Keratinocyte (primary cell): ENCODE data around the gene ZSWIM3. TPM values are rescaled to one million over a fixed set of nuclear protein-coding genes. Genes with fewer than 3 reads are reported as not detected.

Source experiments
- DNase-seq: peaks from one replicate; pipeline ENCODE4 v3.0.0-alpha.2; 2011; ENCODE audit warnings: low read depth, missing footprints, low spot score
- FAIRE-seq: peaks from 2 replicates; lab custom pipeline; 2011; peaks lifted over from hg19 to GRCh38; lab: Jason Lieb, UNC
- H2AFZ ChIP-seq: 2 replicates; pipeline ENCODE4 v1.6.0; 2012; ENCODE audit warnings: low read length, control low read depth, inconsistent platforms; ENCODE audit not compliant: control insufficient read depth
- H3K27ac ChIP-seq: 2 replicates; pipeline ENCODE4 v1.5.1; 2011; ENCODE audit warnings: low read length; ENCODE audit not compliant: control insufficient read depth, insufficient read depth
- H3K27me3 ChIP-seq: 3 replicates; pipeline ENCODE4 v1.6.0; 2011; ENCODE audit warnings: low read length; ENCODE audit not compliant: control insufficient read depth, insufficient read depth; ENCODE audit errors: extremely low read depth
- H3K36me3 ChIP-seq, 2 experiments: 2 replicates in 1 of 2; 3 replicates in 1 of 2; pipeline ENCODE4 v1.5.1; 2011; ENCODE audit warnings: low read length in 2 of 2, mild to moderate bottlenecking in 1 of 2; ENCODE audit not compliant: control insufficient read depth in 2 of 2, insufficient read depth in 2 of 2; ENCODE audit errors: extremely low read depth in 1 of 2
- H3K4me1 ChIP-seq: 3 replicates; pipeline ENCODE4 v1.5.1; 2011; ENCODE audit warnings: low read length; ENCODE audit not compliant: control insufficient read depth, insufficient read depth; ENCODE audit errors: extremely low read depth
- H3K4me2 ChIP-seq: 3 replicates; pipeline ENCODE4 v1.6.0; 2011; ENCODE audit warnings: low read depth, low read length; ENCODE audit not compliant: control insufficient read depth, insufficient read depth; ENCODE audit errors: extremely low read depth
- H3K4me3 ChIP-seq, 3 experiments: fragments of 200-600 bp in 1 of 3; sonication (generic) in 1 of 3; 2 replicates in 2 of 3; 3 replicates in 1 of 3; pipeline ENCODE4 v1.5.1; 2011 to 2016; ENCODE audit warnings: low read length in 3 of 3, mild to moderate bottlenecking in 3 of 3, control low read depth in 2 of 3, inconsistent platforms in 1 of 3, low read depth in 1 of 3, mixed read lengths in 1 of 3, mixed run types in 1 of 3, moderate library complexity in 1 of 3; ENCODE audit not compliant: control insufficient read depth in 2 of 3, insufficient read depth in 2 of 3; ENCODE audit errors: extremely low read depth in 1 of 3
- H3K79me2 ChIP-seq: 2 replicates; pipeline ENCODE4 v1.6.0; 2012; ENCODE audit warnings: low read length; ENCODE audit not compliant: control insufficient read depth, insufficient read depth
- H3K9ac ChIP-seq: 3 replicates; pipeline ENCODE4 v1.6.0; 2011; ENCODE audit warnings: low read length; ENCODE audit not compliant: control insufficient read depth, insufficient read depth; ENCODE audit errors: extremely low read depth
- H3K9me1 ChIP-seq: 3 replicates; pipeline ENCODE4 v1.6.0; 2011; ENCODE audit warnings: low read length; ENCODE audit not compliant: control insufficient read depth, insufficient read depth; ENCODE audit errors: extremely low read depth
- H3K9me3 ChIP-seq: 2 replicates; pipeline ENCODE4 v1.5.1; 2012; ENCODE audit warnings: low read depth, low read length; ENCODE audit not compliant: control insufficient read depth
- H4K20me1 ChIP-seq: 3 replicates; pipeline ENCODE4 v1.6.0; 2011; ENCODE audit warnings: low read length; ENCODE audit not compliant: control insufficient read depth, insufficient read depth; ENCODE audit errors: extremely low read depth
- EZH2 ChIP-seq: IDR thresholded peaks from one replicate; pipeline ENCODE4 v1.6.1; 2012; ENCODE audit warnings: inconsistent platforms, mild to moderate bottlenecking, low read length, moderate library complexity
- dilution Hi-C: fragments of 300-500 bp; cut with MboI; formaldehyde crosslinking; loops from one replicate; pipeline ENCODE4 v1.7.0; 2020; ENCODE audit warnings: low sequenced_read_pairs; ENCODE audit not compliant: extremely low pct_ligation_motif_present
- polyA plus RNA-seq, 5 experiments: library from polyadenylated mRNA; depleted of rRNA in 3 of 5; stranded (reverse) in 3 of 5; stranded (forward) in 1 of 5; unstranded in 1 of 5; fragments of >200 nt; gene quantifications; 1 replicate in 1 of 5; 2 replicates in 3 of 5; 3 replicates in 1 of 5; pipeline versions ENCODE4 v1.2.1 to v1.2.3, GENCODE V29; 2011 to 2012; ENCODE audit warnings: missing spikeins in 2 of 5, low read depth in 1 of 5, low replicate concordance in 1 of 5
- TF ChIP-seq, protein P1 (sequence below), 3 experiments: IDR thresholded peaks in 1 of 3; conservative IDR thresholded peaks in 1 of 3; optimal IDR thresholded peaks in 1 of 3; 2 replicates in 2 of 3; 3 replicates in 1 of 3; pipeline versions ENCODE3 to v1.5.1; 2011; ENCODE audit warnings: low read length in 3 of 3, mild to moderate bottlenecking in 3 of 3, moderate library complexity in 2 of 3, control low read depth in 1 of 3, inconsistent platforms in 1 of 3; ENCODE audit not compliant: insufficient read depth in 2 of 3; ENCODE audit errors: extremely low read depth in 1 of 3

Gene ZSWIM3
- polyA plus RNA-seq, 1 donor (not counting 4 experiments of a cell fraction or from before 2014, with no cell fraction given) = 2.0 TPM

DNA sequence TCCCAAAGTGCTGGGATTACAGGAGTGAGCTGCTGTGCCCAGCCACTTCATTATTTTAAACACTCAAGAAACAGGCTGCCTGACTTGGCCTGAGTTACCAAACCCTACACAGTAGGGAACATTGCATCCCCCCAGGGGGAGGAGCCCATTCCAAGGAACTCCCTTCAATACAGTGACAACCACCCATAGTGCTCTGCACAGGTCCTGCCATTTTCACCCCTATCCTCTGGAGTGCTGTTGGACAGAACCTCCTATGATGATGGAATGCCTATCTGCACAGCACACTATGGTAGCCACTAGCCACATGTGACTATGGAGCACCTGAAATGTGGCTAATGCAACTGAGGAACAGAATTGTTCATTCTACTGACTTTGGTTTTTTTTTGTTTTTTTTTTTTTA, 12.0 kb upstream of the ZSWIM3 start:
- Histone ChIP-seq H3K4me3 (no peak overlapping the region), H3K4me2 (no peak overlapping the region), H3K9me3 (no peaks in the 10 kb centered on the region), H3K36me3 (peaks cover 17 to 24% of the 10 kb centered on the region in 2 experiments), H3K27me3 (no peaks in the 10 kb centered on the region), H3K79me2 (no peaks in the 10 kb centered on the region), H2AFZ (no peak overlapping the region), H3K27ac (no peak overlapping the region), H3K4me1 (no peaks in the 10 kb centered on the region), H3K9me1 (no peaks in the 10 kb centered on the region), H4K20me1 (no peaks in the 10 kb centered on the region), H3K9ac (no peak overlapping the region)
- dilution Hi-C loops = no loop called here
- FAIRE-seq (no peak), DNase-seq (no peak)
- TF ChIP-seq, protein P1, sequence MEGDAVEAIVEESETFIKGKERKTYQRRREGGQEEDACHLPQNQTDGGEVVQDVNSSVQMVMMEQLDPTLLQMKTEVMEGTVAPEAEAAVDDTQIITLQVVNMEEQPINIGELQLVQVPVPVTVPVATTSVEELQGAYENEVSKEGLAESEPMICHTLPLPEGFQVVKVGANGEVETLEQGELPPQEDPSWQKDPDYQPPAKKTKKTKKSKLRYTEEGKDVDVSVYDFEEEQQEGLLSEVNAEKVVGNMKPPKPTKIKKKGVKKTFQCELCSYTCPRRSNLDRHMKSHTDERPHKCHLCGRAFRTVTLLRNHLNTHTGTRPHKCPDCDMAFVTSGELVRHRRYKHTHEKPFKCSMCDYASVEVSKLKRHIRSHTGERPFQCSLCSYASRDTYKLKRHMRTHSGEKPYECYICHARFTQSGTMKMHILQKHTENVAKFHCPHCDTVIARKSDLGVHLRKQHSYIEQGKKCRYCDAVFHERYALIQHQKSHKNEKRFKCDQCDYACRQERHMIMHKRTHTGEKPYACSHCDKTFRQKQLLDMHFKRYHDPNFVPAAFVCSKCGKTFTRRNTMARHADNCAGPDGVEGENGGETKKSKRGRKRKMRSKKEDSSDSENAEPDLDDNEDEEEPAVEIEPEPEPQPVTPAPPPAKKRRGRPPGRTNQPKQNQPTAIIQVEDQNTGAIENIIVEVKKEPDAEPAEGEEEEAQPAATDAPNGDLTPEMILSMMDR (optimal IDR thresholded peaks at IDR 0.05 in 1 of 3, IDR thresholded peaks at IDR 0.05 in 1 of 3, conservative IDR thresholded peaks at IDR 0.05 in 1 of 3; ENCODE audit: extremely low read depth in 1 of 3, insufficient read depth in 2 of 3, low read length in 3 of 3) = no peak
- no peak for TF ChIP-seq EZH2

DNA sequence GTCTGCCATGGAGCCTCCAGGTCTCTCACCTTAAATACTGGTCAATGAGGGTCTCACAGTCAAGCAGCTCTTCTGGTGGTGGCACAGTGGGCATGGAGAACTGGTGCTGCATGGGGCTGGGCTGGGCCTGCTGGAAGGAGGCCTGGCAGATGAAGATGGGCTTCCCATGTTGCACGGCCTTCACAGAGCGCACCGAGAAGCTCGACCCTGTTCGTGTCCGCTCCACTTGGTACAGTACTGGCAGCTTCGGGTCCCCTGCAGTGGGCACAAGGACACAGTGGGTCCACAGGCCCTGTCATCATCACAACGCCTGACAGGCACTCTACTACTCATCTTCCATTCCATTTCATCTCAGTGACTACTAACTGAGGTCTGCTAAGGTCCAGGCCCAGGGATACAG, 9.0 kb upstream of the ZSWIM3 start:
- FAIRE-seq (no peak), DNase-seq (no peak)
- H3K9me1 ChIP-seq = no peaks in the 10 kb centered on the region
- no peaks in the 10 kb centered on the region for H3K79me2 ChIP-seq
- H3K9me3 ChIP-seq = no peaks in the 10 kb centered on the region
- peaks cover 12% of the 10 kb centered on the region in 2 experiments for H3K36me3 ChIP-seq
- H3K4me1 ChIP-seq = no peaks in the 10 kb centered on the region
- dilution Hi-C loops = no loop called here
- no peak overlapping the region for H3K9ac ChIP-seq
- no peaks in the 10 kb centered on the region for H4K20me1 ChIP-seq
- no peak overlapping the region for H3K4me3 ChIP-seq
- TF ChIP-seq, protein P1 (optimal IDR thresholded peaks at IDR 0.05 in 1 of 3, IDR thresholded peaks at IDR 0.05 in 1 of 3, conservative IDR thresholded peaks at IDR 0.05 in 1 of 3; ENCODE audit: extremely low read depth in 1 of 3, insufficient read depth in 2 of 3, low read length in 3 of 3) = no peak
- TF ChIP-seq EZH2 = no peak
- no peak overlapping the region for H2AFZ ChIP-seq
- H3K27ac ChIP-seq = no peak overlapping the region
- H3K4me2 ChIP-seq = no peak overlapping the region
- H3K27me3 ChIP-seq = no peaks in the 10 kb centered on the region
